Occipital lobe (tissue), 2 donors: ENCODE data around the gene PANK2. TPM values are rescaled to one million over a fixed set of nuclear protein-coding genes. Genes with fewer than 3 reads are reported as not detected.
A peak's percentile ranks its signal among the peaks of the same experiment; 100 is the strongest.
"Not testable (repeated sequence)": the region's sequence is repeated elsewhere in the genome, so short reads cannot be mapped to it uniquely, and the experiment has no call there.

ENCODE experiments used
- DNase-seq: peaks from one replicate; lab custom pipeline; 2025; lab: John Stamatoyannopoulos, UW
- total RNA-seq: library from RNA; depleted of rRNA; stranded (reverse); fragments of >200 nt; gene quantifications from one replicate; pipeline ENCODE4 v1.2.3, GENCODE V29; 2014

Gene PANK2
- total RNA-seq = 61.6 TPM

DNA sequence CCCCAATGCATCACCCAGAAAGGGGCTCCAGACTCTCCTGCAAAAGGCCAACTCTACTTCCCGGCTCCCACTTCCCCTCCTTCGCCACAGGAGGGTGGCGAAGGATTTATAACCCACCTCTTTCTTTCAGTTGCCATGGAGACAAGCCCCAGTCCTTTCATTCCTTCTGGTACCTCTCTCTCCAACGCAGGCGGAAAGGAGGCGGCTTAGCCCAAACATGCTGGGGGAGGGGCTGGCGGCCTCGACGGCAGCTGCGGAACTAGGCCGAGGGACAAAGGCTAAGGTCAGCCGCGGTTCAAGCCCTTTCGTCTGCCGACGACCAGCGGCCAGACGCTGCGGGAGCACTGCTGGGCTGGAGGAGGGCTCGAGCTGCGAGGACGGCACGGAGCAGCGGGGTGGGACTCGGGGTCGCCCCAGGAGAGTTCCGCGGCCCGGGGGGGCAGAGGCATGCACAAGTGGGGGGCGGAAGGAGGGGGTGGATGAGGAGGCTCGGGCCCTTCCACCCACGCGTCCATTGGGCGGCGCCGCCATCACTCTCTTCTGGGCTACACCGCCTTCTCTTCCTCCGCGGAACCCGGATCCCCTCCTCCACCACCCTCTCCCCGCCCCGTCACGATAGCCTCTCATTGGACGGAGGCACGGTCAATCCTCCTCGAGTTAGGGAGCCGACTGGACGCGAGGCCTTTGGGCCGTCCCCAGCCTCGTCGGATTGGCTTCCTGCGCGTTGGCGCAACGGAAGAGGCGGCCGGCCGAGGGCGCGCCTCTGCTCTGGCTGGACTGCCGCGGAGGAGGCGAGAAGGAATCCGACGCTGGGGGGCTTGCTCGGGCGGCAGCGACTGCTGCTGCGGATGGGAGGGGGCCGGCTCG is at the start of gene PANK2:
TSS of gene PANK2 (plus strand) at position 766 of the 867 bp plus-strand sequence.
- DNase-seq = peak; percentile 99

DNA sequence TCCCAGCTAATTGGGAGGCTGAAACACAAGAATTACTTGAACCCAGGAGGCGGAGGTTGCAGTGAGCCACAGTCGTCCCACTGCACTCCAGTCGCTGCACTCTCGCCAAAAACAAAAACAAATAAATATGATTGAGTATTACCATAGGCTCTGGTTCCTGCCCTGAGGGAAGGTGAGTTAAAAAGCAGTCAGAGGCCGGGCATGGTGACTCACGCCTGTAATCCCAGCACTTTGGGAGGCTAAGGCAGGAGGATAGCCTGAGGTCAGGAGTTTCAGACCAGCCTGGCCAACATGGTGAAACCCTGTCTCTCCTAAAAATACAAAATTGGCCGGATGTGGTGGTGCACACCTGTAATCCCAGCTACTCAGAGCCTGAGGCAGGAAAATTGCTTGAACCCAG is 49.0 kb upstream of the PANK2 start:
- not testable (repeated sequence) for DNase-seq

DNA sequence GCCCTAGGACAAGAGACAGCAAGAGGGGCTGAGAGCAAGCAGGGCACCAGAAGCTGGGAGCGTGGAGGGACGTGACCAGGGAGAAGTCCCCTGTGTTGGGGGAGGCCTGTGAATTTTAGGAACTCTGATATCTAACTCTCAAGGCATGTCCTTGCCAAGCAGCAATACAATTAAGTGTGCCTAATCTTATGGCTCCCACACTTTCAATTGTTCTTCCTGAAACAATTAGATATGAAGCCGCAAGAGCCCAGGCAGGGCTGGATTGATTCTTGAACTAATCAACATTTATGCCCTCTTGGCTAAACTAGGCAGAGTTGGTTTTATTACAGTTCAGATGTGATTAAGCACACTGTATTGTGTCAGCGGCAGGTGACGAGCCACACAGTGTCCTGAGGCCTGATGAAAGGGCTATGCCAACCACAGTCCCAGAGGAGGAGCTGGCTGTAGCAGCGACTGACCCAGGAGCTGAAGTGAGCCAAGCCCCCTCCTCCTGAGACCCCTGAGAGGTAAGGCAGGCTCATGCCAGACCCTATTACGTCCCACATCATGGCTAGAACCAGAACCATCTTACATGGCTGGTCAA is 46.7 kb upstream of the PANK2 start:
- DNase-seq = no peak

DNA sequence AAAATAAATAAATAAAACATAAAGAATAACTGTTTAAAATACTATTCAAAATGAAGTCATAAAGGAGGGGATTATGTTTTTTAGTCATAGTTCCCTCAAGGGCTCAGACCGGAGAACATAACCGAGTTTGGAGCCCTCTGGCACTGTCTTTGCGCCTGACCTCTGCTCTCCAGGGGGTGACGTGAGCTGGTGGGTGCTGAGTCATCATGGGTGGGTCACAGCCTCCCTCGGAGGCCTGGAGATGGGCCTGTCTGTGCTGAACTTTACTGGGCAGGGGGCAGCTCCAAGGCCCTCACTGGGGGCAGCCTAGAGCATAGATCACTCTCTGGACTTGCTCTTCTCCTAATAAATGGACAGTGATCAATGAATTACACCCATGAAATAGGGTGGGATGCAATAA is 45.7 kb upstream of the PANK2 start:
- DNase-seq = no peak

DNA sequence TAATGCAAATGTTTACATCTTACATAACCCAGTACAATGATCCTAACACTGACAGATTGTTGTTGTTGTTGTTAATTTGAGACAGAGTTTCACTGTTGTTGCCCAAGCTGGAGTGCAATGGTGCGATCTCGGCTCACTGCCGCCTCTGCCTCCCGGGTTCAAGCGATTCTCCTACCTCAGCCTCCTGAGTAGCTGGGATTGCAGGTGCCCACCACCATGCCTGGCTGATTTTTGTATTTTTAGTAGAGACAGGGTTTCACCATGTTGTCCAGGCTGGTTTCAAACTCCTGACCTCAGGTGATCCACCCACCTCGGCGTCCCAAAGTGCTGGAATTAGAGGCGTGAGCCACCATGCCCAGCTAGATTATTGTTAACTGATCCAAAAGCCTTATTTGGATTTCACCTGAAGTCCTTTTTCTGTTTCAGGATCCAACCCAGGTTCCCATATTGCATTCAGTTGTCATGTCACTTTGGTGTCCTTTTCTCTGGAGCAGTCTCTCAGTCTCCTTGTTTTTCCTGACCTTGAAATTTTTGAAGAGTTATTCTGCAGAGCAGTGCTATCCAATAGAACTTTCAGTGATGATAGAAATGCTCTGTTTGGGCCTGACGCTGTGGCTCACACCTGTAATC is 45.1 kb upstream of the PANK2 start:
- DNase-seq = not testable (repeated sequence)

DNA sequence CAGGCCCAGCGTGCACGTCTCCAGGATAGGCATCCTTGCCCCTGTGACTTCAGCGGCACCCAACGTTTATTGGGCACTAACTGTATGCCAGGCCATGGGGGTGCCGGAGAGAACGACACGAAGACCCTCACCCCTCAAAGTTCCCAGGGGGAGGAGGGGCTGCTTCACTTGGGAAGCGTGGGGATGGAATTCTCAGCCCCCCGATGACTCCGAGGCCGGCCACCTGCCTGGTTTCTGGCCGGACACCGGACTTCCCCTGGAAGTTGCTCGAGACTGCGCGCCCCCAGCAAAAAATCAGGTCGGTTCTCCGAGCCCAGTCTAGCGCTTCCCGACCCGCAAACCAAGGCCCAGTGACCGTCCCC is 42.8 kb upstream of the PANK2 start:
- no peak for DNase-seq

DNA sequence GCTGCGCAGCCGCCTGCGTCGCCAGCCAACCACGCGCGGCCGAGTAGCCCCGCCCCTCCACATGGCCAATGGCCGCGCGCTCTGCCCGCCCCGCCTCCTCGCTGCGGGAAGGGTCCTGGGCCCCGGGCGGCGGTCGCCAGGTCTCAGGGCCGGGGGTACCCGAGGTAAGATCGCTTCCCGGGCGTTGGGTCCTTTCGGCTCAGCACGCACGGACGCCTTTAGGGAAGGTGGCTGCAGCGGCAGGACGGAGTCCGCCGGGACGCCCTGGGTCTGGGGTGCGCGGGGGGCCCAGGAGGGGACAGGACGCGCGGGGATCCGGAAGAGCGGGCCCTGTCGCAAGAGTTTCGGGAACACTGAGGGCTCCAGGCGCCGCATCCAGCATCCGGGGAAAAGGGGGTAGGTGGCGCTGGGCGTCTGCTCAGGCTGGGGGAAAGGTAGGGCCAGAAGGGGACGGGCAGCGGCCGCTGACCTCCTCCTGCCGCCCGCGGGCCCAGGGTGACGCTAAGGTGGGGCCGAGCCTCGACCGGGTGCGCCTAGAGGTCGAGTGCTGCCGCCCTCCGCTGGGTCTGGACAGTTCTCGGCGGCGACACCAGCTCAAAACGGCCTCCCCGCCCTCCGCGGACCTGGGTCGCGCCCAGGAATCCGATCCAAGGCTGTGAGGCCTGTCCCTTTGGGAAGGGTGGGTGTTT is 42.3 kb upstream of the PANK2 start, which contains the start of gene MAVS:
TSS of gene MAVS (plus strand) at position 95 of the 689 bp plus-strand sequence. CDS start 7,791 bp downstream, outside the sequence.
- peak; percentile 85 for DNase-seq

DNA sequence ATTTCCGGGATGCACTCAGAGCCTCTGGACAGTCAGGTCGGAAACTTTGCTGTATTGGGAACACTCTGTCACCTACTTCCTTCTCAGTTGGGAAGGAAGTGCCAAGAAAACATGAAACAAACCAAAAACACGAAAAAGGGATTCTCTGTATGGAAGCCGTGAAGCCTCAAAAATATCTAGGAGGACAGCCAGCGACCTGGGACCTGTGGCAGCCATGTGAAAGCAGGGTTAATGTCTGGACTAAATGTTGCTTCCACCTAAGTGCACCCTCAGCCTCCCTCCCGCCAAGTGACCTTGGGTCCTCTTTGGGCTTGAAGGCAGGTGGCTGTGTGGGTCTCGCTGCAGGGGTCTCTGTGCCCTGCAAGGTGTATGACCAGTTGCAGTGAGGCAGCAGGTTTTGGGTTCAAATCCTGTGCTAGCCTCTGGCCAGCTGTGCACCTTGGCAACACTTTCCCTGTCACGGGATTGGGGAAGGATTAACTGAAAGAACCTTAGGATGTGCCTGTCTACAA is 41.7 kb upstream of the PANK2 start:
- DNase-seq = no peak

DNA sequence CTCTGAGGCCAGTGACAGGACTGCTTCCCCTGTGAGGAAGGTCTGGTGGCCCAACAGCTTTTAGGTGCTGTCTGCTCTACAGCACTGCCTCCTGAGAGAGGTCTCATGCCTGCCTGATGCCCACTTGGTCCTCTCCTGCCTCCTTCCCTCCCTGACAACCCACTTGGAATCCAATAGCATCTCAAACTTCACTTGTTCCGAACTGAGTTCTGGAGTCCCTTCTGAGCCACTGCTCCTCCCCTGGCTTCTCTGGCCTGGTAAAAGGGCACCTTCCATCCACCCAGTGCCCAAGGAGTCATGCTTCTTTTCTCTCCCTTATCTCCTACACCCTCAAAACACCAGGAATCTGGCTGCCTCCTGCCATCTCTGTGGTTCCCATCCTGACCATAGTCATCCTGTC is 40.6 kb upstream of the PANK2 start:
- no peak for DNase-seq

DNA sequence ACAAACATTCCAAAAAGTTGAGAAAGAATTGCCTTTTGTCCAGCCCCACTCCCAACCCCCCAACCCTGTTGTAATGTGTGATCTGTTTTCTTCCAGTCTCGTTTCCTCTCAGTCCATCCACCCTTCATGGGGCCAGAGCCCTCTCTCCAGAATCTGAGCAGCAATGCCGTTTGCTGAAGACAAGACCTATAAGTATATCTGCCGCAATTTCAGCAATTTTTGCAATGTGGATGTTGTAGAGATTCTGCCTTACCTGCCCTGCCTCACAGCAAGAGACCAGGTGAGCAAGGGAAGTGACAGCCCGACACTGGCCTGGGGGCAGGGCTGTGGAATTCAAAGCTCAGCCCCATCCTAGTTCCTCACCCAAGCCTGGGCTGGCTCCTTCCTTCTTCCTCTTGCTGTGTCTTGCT is 34.7 kb upstream of the PANK2 start:
- no peak for DNase-seq

DNA sequence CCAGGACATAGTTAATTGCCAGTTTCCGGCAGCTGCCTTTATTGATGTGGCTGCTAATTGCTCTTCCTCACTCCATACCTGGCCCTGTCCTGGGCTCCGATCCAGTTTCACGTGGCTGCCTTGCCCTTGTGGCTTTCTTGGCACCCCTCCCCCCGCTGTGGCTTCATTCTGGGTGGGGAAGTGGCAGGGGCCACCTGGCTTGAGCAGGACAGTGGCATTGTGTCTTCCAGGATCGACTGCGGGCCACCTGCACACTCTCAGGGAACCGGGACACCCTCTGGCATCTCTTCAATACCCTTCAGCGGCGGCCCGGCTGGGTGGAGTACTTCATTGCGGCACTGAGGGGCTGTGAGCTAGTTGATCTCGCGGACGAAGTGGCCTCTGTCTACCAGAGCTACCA is 31.8 kb upstream of the PANK2 start:
- no peak for DNase-seq

DNA sequence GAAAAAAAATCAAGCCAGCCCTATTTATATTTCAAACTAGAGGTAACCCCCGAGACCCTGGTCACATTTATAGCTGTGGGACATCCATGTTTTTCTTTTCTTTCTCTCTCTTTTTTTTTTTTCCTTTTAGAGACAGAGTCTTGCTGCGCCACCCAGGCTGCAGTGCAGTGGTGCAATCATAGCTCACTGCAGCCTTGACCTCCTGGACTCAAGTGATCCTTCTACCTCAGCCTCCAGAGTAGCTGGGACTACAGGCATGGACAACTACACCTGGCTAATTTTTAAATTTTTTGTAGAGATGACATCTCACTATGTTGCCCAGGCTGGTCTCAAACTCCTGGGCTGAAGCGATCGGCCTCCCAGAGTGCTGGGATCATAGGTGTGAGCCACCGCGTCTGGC is 30.5 kb upstream of the PANK2 start:
- DNase-seq = no peak

DNA sequence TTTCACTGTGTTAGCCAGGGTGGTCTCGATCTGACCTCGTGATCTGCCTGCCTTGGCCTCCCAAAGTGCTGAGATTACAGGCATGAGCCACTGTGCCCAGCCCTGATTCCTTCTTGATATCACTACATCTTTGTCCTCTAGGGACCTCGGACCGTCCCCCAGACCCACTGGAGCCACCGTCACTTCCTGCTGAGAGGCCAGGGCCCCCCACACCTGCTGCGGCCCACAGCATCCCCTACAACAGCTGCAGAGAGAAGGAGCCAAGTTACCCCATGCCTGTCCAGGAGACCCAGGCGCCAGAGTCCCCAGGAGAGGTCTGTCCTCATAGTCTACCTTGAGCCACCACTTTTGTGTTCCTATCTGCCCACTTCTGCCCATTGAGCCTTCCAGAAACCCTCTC is 28.0 kb upstream of the PANK2 start:
- no peak for DNase-seq

DNA sequence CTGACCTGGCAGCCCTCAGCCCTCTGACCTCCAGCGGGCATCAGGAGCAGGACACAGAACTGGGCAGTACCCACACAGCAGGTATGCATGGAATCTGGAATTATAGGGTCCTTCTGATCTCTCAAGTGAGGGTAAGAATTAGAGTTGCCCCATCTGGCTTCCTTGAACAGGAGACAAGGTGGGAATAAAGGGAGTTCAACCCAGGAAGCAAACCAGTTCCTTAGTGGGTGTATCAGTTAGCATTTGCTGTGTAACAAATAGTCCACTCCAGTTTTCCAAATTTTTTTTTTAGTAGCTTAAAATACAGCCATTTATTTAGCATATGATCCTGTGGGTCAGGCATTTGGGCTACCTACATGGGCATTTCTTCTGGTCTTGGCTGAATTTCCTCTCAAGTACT is 26.9 kb upstream of the PANK2 start:
- DNase-seq = no peak

DNA sequence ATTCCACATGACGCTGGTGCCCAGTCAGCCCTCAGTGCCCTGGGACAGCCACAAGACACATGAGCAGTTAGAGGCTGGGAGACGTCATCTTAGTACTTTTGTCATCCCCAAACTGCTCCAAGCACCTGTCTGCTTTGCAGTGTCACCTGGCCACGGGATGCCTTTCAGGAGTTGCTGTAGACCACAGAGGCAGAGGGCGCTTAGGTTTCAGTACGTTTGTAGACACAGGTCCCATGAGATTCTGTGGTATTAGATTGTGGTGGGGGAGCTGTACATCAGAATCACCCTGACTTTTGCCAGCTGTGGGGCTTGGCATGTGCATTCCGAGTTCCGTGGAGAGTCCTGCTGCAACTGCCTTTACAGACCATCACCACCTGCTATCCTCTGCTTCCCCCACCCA is 25.9 kb upstream of the PANK2 start:
- DNase-seq = no peak

DNA sequence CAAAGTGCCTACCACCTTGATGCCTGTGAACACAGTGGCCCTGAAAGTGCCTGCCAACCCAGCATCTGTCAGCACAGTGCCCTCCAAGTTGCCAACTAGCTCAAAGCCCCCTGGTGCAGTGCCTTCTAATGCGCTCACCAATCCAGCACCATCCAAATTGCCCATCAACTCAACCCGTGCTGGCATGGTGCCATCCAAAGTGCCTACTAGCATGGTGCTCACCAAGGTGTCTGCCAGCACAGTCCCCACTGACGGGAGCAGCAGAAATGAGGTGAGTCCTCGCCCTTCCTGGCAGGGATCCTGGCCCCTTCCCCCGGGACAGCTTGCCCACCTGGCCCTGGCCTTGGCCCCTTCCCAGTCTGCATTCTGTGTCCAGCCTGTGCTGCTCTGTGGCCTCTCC is 24.7 kb upstream of the PANK2 start:
- no peak for DNase-seq

DNA sequence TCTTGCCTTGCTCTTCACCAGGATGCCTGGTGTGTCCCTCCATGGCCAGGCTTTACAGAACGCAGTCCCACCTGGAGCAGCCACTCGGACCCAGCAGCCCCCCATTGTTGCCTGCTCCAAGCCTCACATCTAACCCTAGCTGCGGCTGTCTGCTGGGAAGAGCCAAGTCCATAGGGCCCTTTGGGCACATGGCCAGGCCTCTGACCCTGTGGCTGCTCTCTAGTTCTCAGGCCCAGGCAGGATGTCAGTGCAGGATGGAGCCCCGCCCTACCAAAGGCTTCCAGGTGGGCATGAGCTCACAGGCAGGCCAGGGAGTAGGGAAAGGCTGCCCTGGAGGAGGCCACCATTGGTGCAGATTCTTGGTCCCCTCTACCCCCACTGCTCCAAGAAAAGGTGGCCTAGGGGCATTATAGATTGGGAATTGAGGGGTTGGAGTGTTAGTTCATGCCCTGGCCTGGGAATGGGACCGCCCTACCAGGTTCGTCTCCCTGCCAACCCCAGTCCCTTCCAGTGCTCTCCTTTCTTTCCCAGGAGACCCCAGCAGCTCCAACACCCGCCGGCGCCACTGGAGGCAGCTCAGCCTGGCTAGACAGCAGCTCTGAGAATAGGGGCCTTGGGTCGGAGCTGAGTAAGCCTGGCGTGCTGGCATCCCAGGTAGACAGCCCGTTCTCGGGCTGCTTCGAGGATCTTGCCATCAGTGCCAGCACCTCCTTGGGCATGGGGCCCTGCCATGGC is 23.9 kb upstream of the PANK2 start:
- DNase-seq = no peak

DNA sequence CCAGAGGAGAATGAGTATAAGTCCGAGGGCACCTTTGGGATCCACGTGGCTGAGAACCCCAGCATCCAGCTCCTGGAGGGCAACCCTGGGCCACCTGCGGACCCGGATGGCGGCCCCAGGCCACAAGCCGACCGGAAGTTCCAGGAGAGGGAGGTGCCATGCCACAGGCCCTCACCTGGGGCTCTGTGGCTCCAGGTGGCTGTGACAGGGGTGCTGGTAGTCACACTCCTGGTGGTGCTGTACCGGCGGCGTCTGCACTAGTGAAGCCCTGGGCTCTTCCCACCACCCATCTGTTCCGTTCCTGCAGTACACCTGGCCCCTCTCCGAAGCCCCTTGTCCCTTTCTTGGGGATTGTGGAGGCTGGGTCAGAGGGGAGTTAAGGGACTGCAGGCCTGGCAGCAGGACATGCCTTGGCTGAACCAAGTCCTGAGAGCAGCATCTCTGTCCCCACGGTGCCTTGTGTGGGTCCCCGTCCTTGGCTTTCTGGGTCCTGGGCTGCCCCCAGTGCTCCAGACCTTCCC is 23.2 kb upstream of the PANK2 start:
- DNase-seq = no peak

DNA sequence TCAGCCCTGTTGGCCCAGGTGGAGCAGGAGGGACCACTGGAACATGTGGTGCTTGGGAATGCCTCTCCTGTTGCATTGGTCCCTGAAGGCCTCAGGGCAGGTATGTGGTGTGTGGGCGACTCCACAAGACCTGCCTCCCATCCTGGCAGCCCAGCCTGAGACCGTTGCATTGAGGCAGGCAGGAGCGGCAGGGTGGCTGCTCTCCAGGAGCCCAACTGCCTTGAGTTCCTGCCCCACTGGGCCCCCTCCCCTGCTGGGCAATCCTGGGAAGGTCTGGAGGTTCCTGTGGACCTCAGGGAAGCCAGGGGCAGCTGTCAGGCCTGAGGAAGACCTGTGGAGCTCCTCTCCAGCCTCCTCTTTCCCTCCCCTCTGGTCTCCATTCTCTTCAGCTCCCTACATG is 22.7 kb upstream of the PANK2 start:
- no peak for DNase-seq

DNA sequence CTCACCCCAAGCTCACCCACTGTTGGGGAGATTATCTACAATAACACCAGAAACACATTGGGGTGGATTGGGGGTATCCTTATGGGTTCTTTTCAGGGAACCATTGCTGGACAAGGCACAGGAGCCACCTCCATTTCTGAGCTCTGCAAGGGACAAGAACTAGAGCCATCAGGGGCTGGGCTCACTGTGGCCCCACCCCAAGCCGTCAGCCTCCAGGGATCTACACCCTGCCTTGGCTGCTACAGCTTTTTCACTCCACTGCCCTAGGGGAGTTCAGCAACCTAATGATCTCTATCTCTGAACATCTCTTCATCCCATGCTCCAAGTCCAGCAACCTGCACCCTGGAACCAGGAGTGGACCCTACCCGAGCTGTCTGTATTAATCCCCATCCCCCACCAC is 21.4 kb upstream of the PANK2 start:
- no peak for DNase-seq
